IMR-90 (cell line): ENCODE measurements around the gene LRRC39. TPM values are rescaled to one million over a fixed set of nuclear protein-coding genes. Genes with fewer than 3 reads are reported as not detected.
"Not testable (repeated sequence)": the region's sequence is repeated elsewhere in the genome, so short reads cannot be mapped to it uniquely, and the experiment has no call there.

Source experiments
- ATAC-seq: fragments of 200-7000 bp; cut with Tn5 transposase; 2 replicates; pipeline ENCODE4 v1.9.1; 2020; ENCODE audit warnings: low read depth, mild to moderate bottlenecking, moderate library complexity
- BruUV-seq: library from RNA; stranded (reverse); fragments of 400-500 nt; replicated peaks from 2 replicates; lab custom pipeline; 2021; lab: Mats Ljungman, UMichigan
- CTCF ChIA-PET: fragments of 300-600 bp; formaldehyde crosslinking; extraction: SDS; loops from one replicate; lab custom pipeline; 2021; ENCODE audit warnings: antibody characterized with exemption; lab: Yijun Ruan, JAX
- POLR2A ChIA-PET: fragments of 300-600 bp; sonication (Branson Sonifier 250); formaldehyde crosslinking; loops from one replicate; lab custom pipeline; 2022; ENCODE audit warnings: antibody characterized with exemption; ENCODE audit not compliant: unreplicated experiment; lab: Charles Lee
- DNase-seq: peaks from one replicate; pipeline ENCODE4 v3.0.0; 2013
- H2AFZ ChIP-seq: replicated peaks from 2 replicates; pipeline ENCODE3; 2013; ENCODE audit warnings: low read length, mild to moderate bottlenecking; ENCODE audit not compliant: poor library complexity
- H2AK5ac ChIP-seq: 2 replicates; pipeline ENCODE4 v1.6.1; 2013; ENCODE audit warnings: low read depth, low read length, inconsistent platforms
- H2AK9ac ChIP-seq: replicated peaks from 2 replicates; pipeline ENCODE3; 2013; ENCODE audit warnings: mild to moderate bottlenecking, low read depth, low read length, moderate library complexity; ENCODE audit not compliant: poor library complexity
- H2BK120ac ChIP-seq: 2 replicates; pipeline ENCODE4 v1.6.1; 2013; ENCODE audit warnings: low read depth, low read length, inconsistent platforms
- H2BK15ac ChIP-seq: 3 replicates; pipeline ENCODE4 v1.6.1; 2013; ENCODE audit warnings: low read depth, low read length, inconsistent platforms
- H2BK20ac ChIP-seq: 2 replicates; pipeline ENCODE4 v1.6.1; 2013; ENCODE audit warnings: low read depth, mild to moderate bottlenecking, inconsistent platforms, low read length, moderate library complexity
- H2BK5ac ChIP-seq: 2 replicates; pipeline ENCODE4 v1.6.1; 2013; ENCODE audit warnings: mild to moderate bottlenecking, low read depth, low read length, inconsistent platforms; ENCODE audit not compliant: poor library complexity, severe bottlenecking
- H3K14ac ChIP-seq: replicated peaks from 2 replicates; pipeline ENCODE4 v1.6.1; 2013; ENCODE audit warnings: low read depth, low read length, inconsistent platforms
- H3K18ac ChIP-seq: 2 replicates; pipeline ENCODE4 v1.6.1; 2013; ENCODE audit warnings: low read depth, low read length, control low read depth
- H3K23ac ChIP-seq: 2 replicates; pipeline ENCODE4 v1.6.1; 2013; ENCODE audit warnings: low read depth, low read length, inconsistent platforms
- H3K27ac ChIP-seq: 2 replicates; pipeline ENCODE4 v1.5.1; 2013; ENCODE audit warnings: mild to moderate bottlenecking, control low read depth, low read length; ENCODE audit not compliant: insufficient read depth
- H3K27me3 ChIP-seq: 2 replicates; pipeline ENCODE4 v1.6.1; 2013; ENCODE audit warnings: low read length; ENCODE audit not compliant: control insufficient read depth, insufficient read depth
- H3K36me3 ChIP-seq: 2 replicates; pipeline ENCODE4 v1.6.1; 2013; ENCODE audit warnings: low read length, mixed read lengths; ENCODE audit not compliant: control insufficient read depth, insufficient read depth
- H3K4ac ChIP-seq: 2 replicates; pipeline ENCODE4 v1.6.1; 2013; ENCODE audit warnings: low read depth, low read length, inconsistent platforms
- H3K4me1 ChIP-seq: 2 replicates; pipeline ENCODE4 v1.6.1; 2013; ENCODE audit warnings: low read length, mixed read lengths; ENCODE audit not compliant: control insufficient read depth, insufficient read depth
- H3K4me2 ChIP-seq: 2 replicates; pipeline ENCODE4 v1.6.1; 2013; ENCODE audit warnings: low read depth, mild to moderate bottlenecking, control low read depth, low read length, moderate library complexity
- H3K4me3 ChIP-seq: 2 replicates; pipeline ENCODE4 v1.5.1; 2013; ENCODE audit warnings: low read depth, mild to moderate bottlenecking, control low read depth, low read length, moderate library complexity; ENCODE audit not compliant: insufficient read depth
- H3K56ac ChIP-seq: 2 replicates; pipeline ENCODE4 v1.6.1; 2013; ENCODE audit warnings: low read length, inconsistent platforms; ENCODE audit not compliant: insufficient read depth; ENCODE audit errors: extremely low read depth
- H3K79me1 ChIP-seq, 2 experiments: 2 replicates each; pipeline ENCODE4 v1.6.1; 2013; ENCODE audit warnings: low read length in 2 of 2, inconsistent platforms in 1 of 2, low read depth in 1 of 2
- H3K9ac ChIP-seq: 2 replicates; pipeline ENCODE4 v1.6.1; 2013; ENCODE audit warnings: low read depth, low read length, control low read depth
- H3K9me1 ChIP-seq: 2 replicates; pipeline ENCODE4 v1.6.1; 2013; ENCODE audit warnings: low read length, inconsistent platforms; ENCODE audit not compliant: insufficient read depth
- H3K9me3 ChIP-seq: 2 replicates; pipeline ENCODE4 v1.6.1; 2013; ENCODE audit warnings: low read length; ENCODE audit not compliant: control insufficient read depth, insufficient read depth
- H4K20me1 ChIP-seq: 2 replicates; pipeline ENCODE4 v1.6.1; 2013; ENCODE audit warnings: low read length, inconsistent platforms; ENCODE audit not compliant: insufficient read depth
- H4K5ac ChIP-seq: 2 replicates; pipeline ENCODE4 v1.6.1; 2013; ENCODE audit warnings: mild to moderate bottlenecking, low read depth, low read length, control low read depth
- H4K8ac ChIP-seq, 2 experiments: 2 replicates each; pipeline ENCODE4 v1.6.1; 2013; ENCODE audit warnings: low read depth in 2 of 2, low read length in 2 of 2, control low read depth in 1 of 2, inconsistent platforms in 1 of 2
- H4K91ac ChIP-seq: 2 replicates; pipeline ENCODE4 v1.6.1; 2013; ENCODE audit warnings: low read depth, low read length, inconsistent platforms; ENCODE audit not compliant: insufficient read depth
- WGBS, 2 experiments: methylation state at CpG; one replicate each; pipeline versions ENCODE4 v1.1.5 to v1.1.7; 2013; ENCODE audit warnings: missing lambda C conversion rate in 2 of 2; ENCODE audit not compliant: insufficient read length in 1 of 2; ENCODE audit errors: extremely low coverage in 2 of 2; 5-methylcytosine and 5-hydroxymethylcytosine counted together
- dilution Hi-C: fragments of 300-500 bp; cut with HindIII; formaldehyde crosslinking; loops from one replicate; pipeline ENCODE4 v1.14.3; 2018; ENCODE audit warnings: low sequenced_read_pairs; ENCODE audit not compliant: unreplicated experiment
- in situ Hi-C: fragments of 300-500 bp; cut with MboI; formaldehyde crosslinking; loops from 3 replicates; pipeline ENCODE4 v1.14.3; 2019; ENCODE audit warnings: low sequenced_read_pairs, inconsistent platforms, mixed read lengths
- intact Hi-C: fragments of 100-400 bp; cut with micrococcal nuclease; formaldehyde crosslinking; loops from 2 replicates; pipeline ENCODE4 v1.10.0; 2022
- polyA plus RNA-seq, 3 experiments: library from polyadenylated mRNA; depleted of rRNA; stranded (reverse); fragments of >200 nt; gene quantifications; 2 replicates each; pipeline ENCODE4 v1.2.3, GENCODE V29; 2012; ENCODE audit warnings: low replicate concordance in 1 of 3
- total RNA-seq: library from RNA; depleted of rRNA; stranded (reverse); fragments of >200 nt; gene quantifications from 2 replicates; pipeline ENCODE4 v1.2.3, GENCODE V29; 2012

LRRC39 gene
- total and polyA plus RNA-seq, 2 of the 4 experiments (the other 2 are of a cell fraction) = 0.36 to 0.48 TPM

DNA sequence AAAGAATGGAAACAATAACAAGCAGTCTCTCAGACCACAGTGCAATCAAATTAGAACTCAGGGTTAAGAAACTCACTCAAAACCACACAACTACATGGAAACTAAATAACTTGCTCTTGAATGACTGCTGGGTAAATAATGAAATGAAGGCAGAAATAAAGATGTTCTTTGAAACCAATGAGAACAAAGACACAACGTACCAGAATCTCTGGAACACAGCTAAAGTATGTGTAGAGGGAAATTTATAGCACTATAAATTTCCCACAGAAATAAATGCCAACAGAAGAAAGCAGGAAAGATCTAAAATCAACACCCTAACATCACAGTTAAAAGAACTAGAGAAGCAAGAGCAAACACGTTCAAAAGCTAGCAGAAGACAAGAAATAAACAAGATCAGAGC lies 24.6 kb upstream of the LRRC39 start:
- H2BK20ac ChIP-seq, H4K20me1 ChIP-seq, DNase-seq, H2AK9ac ChIP-seq, intact Hi-C loops, H2BK15ac ChIP-seq, H2BK120ac ChIP-seq, H3K9me3 ChIP-seq, H4K91ac ChIP-seq, H3K14ac ChIP-seq, H4K5ac ChIP-seq, H3K4me2 ChIP-seq, H3K79me1 ChIP-seq, H2AFZ ChIP-seq, H2BK5ac ChIP-seq, H3K9ac ChIP-seq, H3K4ac ChIP-seq, H3K27ac ChIP-seq, H3K23ac ChIP-seq, H3K36me3 ChIP-seq, H3K4me1 ChIP-seq, H3K4me3 ChIP-seq, ATAC-seq, H3K27me3 ChIP-seq, H2AK5ac ChIP-seq, H3K56ac ChIP-seq, dilution Hi-C loops, in situ Hi-C loops, H3K9me1 ChIP-seq, H4K8ac ChIP-seq, H3K18ac ChIP-seq, BruUV-seq, CTCF ChIA-PET, POLR2A ChIA-PET: not testable (repeated sequence)
- no CpG with 5 or more reads among the region's 2 CpGs for WGBS, 2 experiments

DNA sequence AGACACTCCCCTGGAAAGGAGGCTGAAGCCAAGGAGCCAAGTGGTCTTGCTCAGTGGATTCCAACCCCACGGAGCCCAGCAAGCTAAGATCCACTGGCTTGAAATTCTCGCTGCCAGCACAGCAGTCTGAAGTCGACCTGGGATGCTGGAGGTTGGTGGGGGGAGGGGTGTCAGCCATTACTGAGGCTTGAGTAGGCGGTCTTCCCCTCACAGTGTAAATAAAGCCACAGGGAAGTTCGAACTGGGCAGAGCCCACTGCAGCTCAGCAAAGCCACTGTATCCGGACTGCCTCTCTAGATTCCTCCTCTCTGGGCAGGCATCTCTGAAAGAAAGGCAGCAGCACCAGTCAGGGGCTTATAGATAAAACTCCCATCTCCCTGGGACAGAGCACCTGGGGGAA lies 22.0 kb upstream of the LRRC39 start:
- H2AK5ac ChIP-seq, ATAC-seq, dilution Hi-C loops, DNase-seq, H2AK9ac ChIP-seq, H3K14ac ChIP-seq, POLR2A ChIA-PET, H3K36me3 ChIP-seq, CTCF ChIA-PET, in situ Hi-C loops, H3K23ac ChIP-seq, H3K4ac ChIP-seq, H3K18ac ChIP-seq, H3K4me2 ChIP-seq, H2BK15ac ChIP-seq, intact Hi-C loops, H3K9me1 ChIP-seq, H4K91ac ChIP-seq, H3K4me1 ChIP-seq, H2AFZ ChIP-seq, H4K8ac ChIP-seq, H3K56ac ChIP-seq, H2BK5ac ChIP-seq, H4K20me1 ChIP-seq, H3K4me3 ChIP-seq, H3K27ac ChIP-seq, H2BK20ac ChIP-seq, H3K79me1 ChIP-seq, BruUV-seq, H3K9me3 ChIP-seq, H4K5ac ChIP-seq, H3K9ac ChIP-seq, H3K27me3 ChIP-seq, H2BK120ac ChIP-seq: not testable (repeated sequence)
- WGBS, 2 experiments = no CpG with 5 or more reads among the region's 6 CpGs
